NCI-H146 treated with DMSO at 0.1 percent for 48 hours (cell line): ENCODE data around the gene SEC16A.
"Not testable (repeated sequence)": the region's sequence is repeated elsewhere in the genome, so short reads cannot be mapped to it uniquely, and the experiment has no call there.

ENCODE experiments used
- DNase-seq: peaks from one replicate; lab custom pipeline; 2025; ENCODE audit not compliant: unreplicated experiment; lab: John Stamatoyannopoulos, UW

SEC16A gene

GRCh38 chr9:136424750-136425362, 58.0 kb downstream of the SEC16A start:
- DNase-seq = no peak

GRCh38 chr9:136423432-136424146, 59.3 kb downstream of the SEC16A start:
- DNase-seq = no peak

GRCh38 chr9:136422876-136423275, 60.0 kb downstream of the SEC16A start:
- no peak for DNase-seq

GRCh38 chr9:136421791-136422190, 61.0 kb downstream of the SEC16A start:
- no peak for DNase-seq

GRCh38 chr9:136419092-136419420, 63.8 kb downstream of the SEC16A start:
- no peak for DNase-seq

- no peak for DNase-seq
Measured at GRCh38 chr9:136418182-136419091, 64.4 kb downstream of the SEC16A start.

GRCh38 chr9:136416914-136417313, 65.9 kb downstream of the SEC16A start:
- DNase-seq = no peak

- DNase-seq = no peak
Measured at GRCh38 chr9:136416427-136416826, 66.4 kb downstream of the SEC16A start.

GRCh38 chr9:136412962-136413361, 69.9 kb downstream of the SEC16A start:
- no peak for DNase-seq

- DNase-seq = no peak
Measured at GRCh38 chr9:136411378-136411777, 71.5 kb downstream of the SEC16A start.

GRCh38 chr9:136410500-136411287, 72.1 kb downstream of the SEC16A start, which contains the start of the genes ENTR1 and PMPCA:
TSS of gene ENTR1 (minus strand) at chr9:136410614. CDS start at chr9:136410397, 217 bp downstream.
TSS of gene PMPCA (plus strand) at chr9:136410658. CDS start at chr9:136410669, 11 bp downstream.
- DNase-seq = peak; percentile 30

GRCh38 chr9:136409557-136410455, 73.0 kb downstream of the SEC16A start:
- DNase-seq = no peak

GRCh38 chr9:136407911-136408310, 74.9 kb downstream of the SEC16A start:
- DNase-seq = no peak

GRCh38 chr9:136407061-136407460, 75.8 kb downstream of the SEC16A start:
- not testable (repeated sequence) for DNase-seq

- not testable (repeated sequence) for DNase-seq
Measured at GRCh38 chr9:136405904-136406303, 76.9 kb downstream of the SEC16A start.

GRCh38 chr9:136405481-136405880, 77.4 kb downstream of the SEC16A start:
- DNase-seq = no peak

GRCh38 chr9:136404801-136405136, 78.1 kb downstream of the SEC16A start:
- DNase-seq = no peak

GRCh38 chr9:136403915-136404800, 78.7 kb downstream of the SEC16A start:
- DNase-seq = no peak

GRCh38 chr9:136403538-136403914, 79.3 kb downstream of the SEC16A start:
- DNase-seq = no peak
